ENCODE results near the gene GSG1L.
A peak's percentile ranks its signal among the peaks of the same experiment; 100 is the strongest.
"Not testable (repeated sequence)": the region's sequence is repeated elsewhere in the genome, so short reads cannot be mapped to it uniquely, and the experiment has no call there.

The GSG1L gene

DNA sequence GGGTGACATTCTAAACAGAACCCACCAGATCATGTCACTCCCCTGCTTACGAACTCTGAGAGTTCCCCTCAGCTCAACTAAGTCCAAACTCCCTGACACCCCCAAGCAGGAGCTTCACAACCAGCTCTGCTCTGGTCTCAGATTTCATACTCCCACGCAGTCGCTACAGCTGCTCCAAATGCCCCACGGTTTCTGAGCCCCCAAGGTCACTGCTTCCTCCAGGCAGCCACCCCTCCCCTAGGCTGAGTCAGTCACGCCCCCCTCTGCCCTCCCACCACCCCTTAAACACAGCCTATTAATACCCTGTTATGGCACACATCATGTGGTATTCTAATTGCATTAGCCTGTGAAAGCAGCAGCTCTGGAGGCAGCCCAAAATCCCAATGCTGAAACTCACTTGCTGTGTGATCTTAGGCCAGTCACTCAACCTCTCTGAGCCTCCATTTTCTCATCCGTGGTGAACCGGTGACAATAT lies 51.5 kb downstream of the GSG1L start:
- no peak for DNase-seq

DNA sequence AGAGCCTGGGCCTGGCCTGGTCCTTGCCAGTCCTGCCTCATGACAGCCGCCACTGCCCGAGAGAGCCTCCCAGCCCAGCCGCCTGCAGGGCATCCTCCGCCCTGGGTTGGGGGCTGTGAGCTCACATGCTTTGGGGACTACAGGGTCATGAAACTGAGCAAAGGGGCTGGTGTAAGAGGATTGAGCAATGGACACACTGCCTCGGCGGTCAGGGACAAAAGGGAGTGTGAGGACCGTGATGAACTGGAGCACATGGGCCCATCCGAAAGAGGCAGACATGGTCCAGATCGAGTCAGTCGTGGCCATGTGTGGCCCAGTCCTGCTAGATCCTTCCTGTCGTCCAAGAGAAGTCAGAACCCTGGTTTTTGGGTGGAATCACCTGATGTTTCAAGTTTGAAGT lies 52.3 kb downstream of the GSG1L start:
- DNase-seq, result no peak

DNA sequence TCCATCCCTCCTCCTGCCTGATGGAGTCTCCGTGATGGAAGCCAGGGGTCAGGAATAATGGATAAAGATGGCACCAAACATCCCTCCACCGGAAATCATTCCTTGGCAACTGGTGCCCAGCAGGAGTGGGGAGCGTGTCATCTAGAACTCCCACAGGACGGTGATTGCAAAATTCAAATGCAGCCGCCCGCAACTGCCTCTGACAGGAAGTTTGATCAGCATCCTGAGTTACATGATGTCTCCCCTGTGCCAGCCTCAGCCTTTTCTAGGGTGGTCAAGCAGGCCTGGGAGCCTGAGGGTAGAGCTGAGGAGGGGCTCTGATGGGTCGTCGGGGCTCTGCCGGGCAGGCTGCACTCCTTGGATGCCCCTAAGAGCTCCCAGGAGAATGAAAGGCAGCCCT lies 52.8 kb downstream of the GSG1L start:
- DNase-seq, result no peak

DNA sequence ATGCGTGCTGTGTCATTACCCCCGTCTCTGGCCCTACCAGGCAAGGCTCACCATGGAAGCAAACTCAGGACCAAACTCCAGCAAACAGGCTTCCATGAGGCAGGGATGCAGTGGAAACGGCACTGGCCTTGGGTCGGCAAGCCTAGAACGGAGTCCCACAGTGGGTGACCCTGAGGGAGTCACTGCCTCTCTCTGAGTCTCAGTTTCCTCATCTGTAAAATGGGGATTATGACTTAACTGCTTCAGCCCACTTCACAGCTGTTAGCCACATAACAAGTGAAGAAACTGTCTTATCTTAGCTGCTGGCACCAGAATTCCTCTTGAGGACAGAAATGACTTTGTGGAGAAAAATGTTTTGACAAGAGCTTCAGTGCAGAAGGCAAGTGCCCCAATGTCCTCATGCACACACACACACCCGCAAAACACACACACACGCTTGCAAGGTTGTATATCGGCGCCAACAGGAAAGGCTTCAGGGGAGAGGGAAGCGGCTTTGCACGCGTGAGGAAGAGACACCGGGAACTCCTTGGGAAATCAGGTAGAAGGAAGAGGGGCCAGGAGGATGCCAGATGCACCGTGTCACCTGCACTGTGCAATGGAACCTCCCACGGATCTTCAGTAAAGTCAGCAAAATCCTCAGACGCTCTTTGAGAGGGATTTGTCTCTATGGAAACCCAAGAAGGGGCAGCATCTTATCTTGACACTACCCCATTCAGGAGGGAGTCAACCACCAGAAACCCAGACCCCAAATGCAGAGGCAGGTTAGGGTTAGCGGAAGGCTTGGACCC lies 53.7 kb downstream of the GSG1L start:
- DNase-seq, result no peak

GRCh38 chr16:28003923-28004322 lies 59.6 kb downstream of the GSG1L start:
- no peak for DNase-seq

GRCh38 chr16:28003021-28003865 lies 60.3 kb downstream of the GSG1L start:
- DNase-seq, result no peak

- DNase-seq, result no peak
Observed at GRCh38 chr16:28001642-28002041, 61.9 kb downstream of the GSG1L start.

GRCh38 chr16:28001184-28001583 lies 62.3 kb downstream of the GSG1L start:
- DNase-seq, result no peak

- no peak for DNase-seq
Observed at GRCh38 chr16:28000314-28001169, 63.0 kb downstream of the GSG1L start.

- peak; percentile 8 for DNase-seq
Observed at GRCh38 chr16:27999687-28000086, 63.8 kb downstream of the GSG1L start.

GRCh38 chr16:27995378-27995777 lies 68.1 kb downstream of the GSG1L start:
- DNase-seq, result no peak

DNA sequence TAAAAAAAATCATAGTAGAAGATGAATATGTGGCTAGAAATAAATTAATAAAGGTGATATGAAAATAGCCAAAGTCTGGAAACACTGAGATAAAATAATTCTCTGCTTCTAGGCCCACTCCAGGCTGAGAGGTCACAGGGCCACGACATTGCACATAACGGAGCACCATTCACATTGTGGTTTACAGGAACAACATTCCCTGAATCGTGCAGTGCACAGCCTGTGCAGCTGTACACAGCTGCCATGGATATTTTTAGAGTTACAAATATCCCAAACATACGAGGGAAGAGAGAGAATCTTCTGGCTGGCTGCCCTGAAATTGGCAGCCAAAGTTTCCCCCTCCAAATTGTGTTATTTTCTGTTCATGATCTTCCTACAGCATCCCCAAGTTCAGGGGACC lies 68.8 kb downstream of the GSG1L start:
- peak; percentile 9 for DNase-seq

DNA sequence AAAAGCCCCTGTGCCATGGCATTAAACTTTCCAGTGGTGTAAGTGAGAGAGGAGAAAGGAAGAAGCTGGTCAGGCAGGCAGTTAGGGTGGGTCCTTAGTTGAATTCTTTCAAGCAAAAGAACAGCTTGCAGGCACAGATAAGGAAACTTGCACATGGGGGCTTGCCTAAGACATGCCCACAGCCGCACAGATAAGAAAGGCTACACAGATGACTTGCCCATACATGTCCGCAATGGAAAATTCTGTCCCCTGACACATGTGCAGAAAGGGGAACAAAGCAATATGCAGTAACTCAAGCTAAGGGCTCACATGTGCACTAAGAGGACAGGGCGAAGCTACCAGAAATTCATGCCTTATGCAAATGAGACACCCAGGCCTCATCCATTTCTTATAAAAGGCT lies 69.9 kb downstream of the GSG1L start:
- DNase-seq, result no peak

DNA sequence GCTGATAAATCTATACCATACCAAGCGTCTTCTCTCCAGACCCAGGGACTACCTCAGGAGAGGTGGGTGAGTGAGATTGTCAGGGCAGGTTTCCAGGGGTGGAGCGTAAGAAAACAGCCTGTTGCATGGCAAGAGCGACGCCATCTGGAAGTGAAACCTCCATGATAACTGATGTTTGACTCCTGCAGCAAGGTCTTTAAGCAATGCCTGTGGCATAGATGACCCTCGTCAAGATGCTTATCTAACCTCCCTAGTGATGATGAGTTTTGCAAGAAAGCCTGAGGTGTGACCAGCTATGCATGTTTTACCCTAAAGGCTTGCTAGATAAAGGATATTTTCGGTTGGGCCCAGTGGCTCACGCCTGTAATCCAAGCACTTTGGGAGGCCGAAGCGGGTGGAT lies 71.6 kb downstream of the GSG1L start:
- no peak for DNase-seq

DNA sequence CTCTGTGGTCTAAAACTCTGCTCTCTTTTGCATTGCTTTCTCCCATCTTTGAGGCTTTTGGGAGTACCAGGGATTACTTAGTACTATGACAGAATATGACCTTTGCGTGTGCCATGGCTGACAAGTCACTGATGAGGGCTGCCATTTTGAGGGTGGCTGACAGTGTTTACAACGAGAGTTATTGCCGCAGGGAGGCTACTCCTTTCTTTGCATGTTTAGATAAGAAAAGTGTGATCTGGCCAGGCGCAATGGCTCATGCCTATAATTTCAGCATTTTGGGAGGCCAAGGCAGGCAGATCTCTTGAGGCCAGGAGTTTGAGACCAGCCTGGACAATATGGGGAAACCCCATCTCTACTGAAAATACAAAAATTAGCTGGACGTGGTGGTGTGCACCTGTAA lies 77.5 kb downstream of the GSG1L start:
- DNase-seq, result no peak

- DNase-seq, result no peak
Observed at GRCh38 chr16:27984121-27984520, 79.4 kb downstream of the GSG1L start.

GRCh38 chr16:27983244-27983643 lies 80.3 kb downstream of the GSG1L start:
- DNase-seq, result no peak

DNA sequence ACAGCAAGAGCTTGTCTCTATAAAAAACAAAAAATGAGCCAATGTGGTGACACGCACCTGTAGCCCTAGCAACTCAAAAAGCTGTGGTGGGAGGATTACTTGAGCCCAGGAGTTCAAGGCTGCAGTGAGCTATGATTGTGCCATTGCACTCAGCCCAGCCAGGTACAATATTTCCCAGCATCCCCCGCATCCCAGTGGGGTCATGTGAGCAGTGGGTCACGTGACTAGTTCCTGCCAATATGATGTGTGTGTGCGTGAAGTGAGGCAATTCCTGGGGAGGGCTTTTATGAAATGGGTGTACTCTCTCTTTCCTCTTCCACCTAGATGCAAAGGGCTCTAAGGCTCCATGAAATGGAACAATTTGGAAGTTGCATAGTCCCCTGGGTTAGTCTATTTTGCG lies 81.3 kb downstream of the GSG1L start:
- no peak for DNase-seq

DNA sequence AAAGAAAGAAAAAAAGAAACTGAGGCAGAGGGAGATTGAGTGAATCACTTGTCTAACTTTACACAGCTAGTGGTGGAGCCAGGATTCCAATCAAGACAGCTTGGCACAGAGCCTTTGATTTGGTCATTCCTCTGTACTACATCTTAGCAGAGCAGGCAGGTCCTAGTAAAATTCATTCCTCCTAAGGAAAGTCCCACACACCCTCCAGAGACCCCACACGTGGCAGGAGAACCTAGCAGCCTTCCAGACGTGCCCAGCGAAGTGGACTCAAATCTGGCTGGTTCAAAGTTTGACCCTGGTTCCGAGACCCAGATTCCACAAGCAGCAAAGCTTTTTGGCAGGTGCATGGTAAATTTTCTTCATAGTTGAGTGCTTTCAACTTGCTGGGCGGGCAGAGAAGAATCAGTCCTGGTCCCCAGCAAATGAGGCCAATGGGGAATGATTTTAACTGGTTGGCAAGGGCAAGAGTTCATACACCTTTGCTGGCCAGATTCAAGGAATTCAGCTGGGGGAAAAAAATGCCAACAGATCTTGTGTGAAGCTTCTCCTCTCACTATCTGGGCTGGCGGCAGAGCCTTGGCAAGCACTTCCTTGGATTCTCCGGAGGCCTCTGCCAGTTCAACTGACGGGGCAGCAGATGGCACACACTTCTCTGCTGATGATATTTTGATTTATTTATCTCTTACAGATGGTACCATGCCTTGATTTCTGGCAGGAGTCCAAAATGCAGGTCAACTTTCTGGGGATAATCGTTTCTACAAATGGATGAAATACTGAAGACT lies 82.4 kb downstream of the GSG1L start:
- DNase-seq, result no peak

- DNase-seq, result no peak
Observed at GRCh38 chr16:27980076-27980775, 83.3 kb downstream of the GSG1L start.

- not testable (repeated sequence) for DNase-seq
Observed at GRCh38 chr16:27979668-27980067, 83.8 kb downstream of the GSG1L start.

- DNase-seq, result no peak
Observed at GRCh38 chr16:27978876-27979275, 84.6 kb downstream of the GSG1L start.
